Cerebellar cortex (tissue), 1 donor: ENCODE results near the gene PITPNC1.
"Not testable (repeated sequence)": the region's sequence is repeated elsewhere in the genome, so short reads cannot be mapped to it uniquely, and the experiment has no call there.

Experiments used
- DNase-seq: peaks from one replicate; pipeline ENCODE4 v3.0.0-alpha.2; 2015; ENCODE audit warnings: low spot score

PITPNC1 gene

GRCh38 chr17:67401106-67401505, 24.0 kb downstream of the PITPNC1 start:
- DNase-seq, result no peak

- no peak for DNase-seq
These were observed 24.8 kb downstream of the PITPNC1 start for GRCh38 chr17:67401598-67402504.

- no peak for DNase-seq
These were observed 26.0 kb downstream of the PITPNC1 start for GRCh38 chr17:67403065-67403464.

- DNase-seq, result no peak
These were observed 26.4 kb downstream of the PITPNC1 start for GRCh38 chr17:67403483-67403882.

GRCh38 chr17:67408455-67408830, 31.4 kb downstream of the PITPNC1 start:
- DNase-seq, result not testable (repeated sequence)

- no peak for DNase-seq
These were observed 34.3 kb downstream of the PITPNC1 start for GRCh38 chr17:67411397-67411796.

GRCh38 chr17:67412032-67412431, 35.0 kb downstream of the PITPNC1 start:
- DNase-seq, result no peak

GRCh38 chr17:67412941-67413340, 35.9 kb downstream of the PITPNC1 start:
- no peak for DNase-seq

- no peak for DNase-seq
These were observed 36.3 kb downstream of the PITPNC1 start for GRCh38 chr17:67413388-67413787.

- no peak for DNase-seq
These were observed 37.0 kb downstream of the PITPNC1 start for GRCh38 chr17:67414130-67414529.

- DNase-seq, result no peak
These were observed 37.5 kb downstream of the PITPNC1 start for GRCh38 chr17:67414559-67414958.

- DNase-seq, result no peak
These were observed 38.2 kb downstream of the PITPNC1 start for GRCh38 chr17:67415291-67415690.

GRCh38 chr17:67417507-67417906, 40.4 kb downstream of the PITPNC1 start:
- no peak for DNase-seq

GRCh38 chr17:67420994-67421393, 43.9 kb downstream of the PITPNC1 start:
- no peak for DNase-seq

GRCh38 chr17:67421869-67422273, 44.8 kb downstream of the PITPNC1 start:
- DNase-seq, result no peak

- not testable (repeated sequence) for DNase-seq
These were observed 45.2 kb downstream of the PITPNC1 start for GRCh38 chr17:67422296-67422695.

GRCh38 chr17:67422897-67423296, 45.8 kb downstream of the PITPNC1 start:
- DNase-seq, result no peak

- DNase-seq, result no peak
These were observed 48.6 kb downstream of the PITPNC1 start for GRCh38 chr17:67425571-67426160.

GRCh38 chr17:67427424-67427823, 50.3 kb downstream of the PITPNC1 start:
- no peak for DNase-seq

GRCh38 chr17:67430515-67430914, 53.4 kb downstream of the PITPNC1 start:
- DNase-seq, result not testable (repeated sequence)

GRCh38 chr17:67431249-67432015, 54.4 kb downstream of the PITPNC1 start:
- no peak for DNase-seq

GRCh38 chr17:67433248-67433924, 56.3 kb downstream of the PITPNC1 start:
- DNase-seq, result no peak
